Left renal cortex interstitium (tissue), 4 donors: ENCODE results near the gene VPS26C. TPM values are rescaled to one million over a fixed set of nuclear protein-coding genes. Genes with fewer than 3 reads are reported as not detected.

Source experiments
- polyA plus RNA-seq, 4 donors: library from polyadenylated mRNA; unstranded; fragments of 120-200 nt; gene quantifications; one replicate each; pipeline ENCODE4 v1.2.1, GENCODE V29; 2013; ENCODE audit not compliant: insufficient read length in 4 of 4

The VPS26C gene
- polyA plus RNA-seq, 4 donors = 38.1 to 51.1 (median 40.7) TPM

Other genes with a start within 250 kb of the VPS26C start
- 10 to 100 TPM; 31.3 to 38.8 (median 33.4) TPM for gene PIGP, start 194.3 kb downstream of the VPS26C start, polyA plus RNA-seq
- 100 to 1,000 TPM; 157 to 179 (median 167) TPM for gene TTC3, start 194.1 kb downstream of the VPS26C start, polyA plus RNA-seq
- 10 to 100 TPM; 58.9 to 69.4 (median 66.1) TPM for gene DYRK1A, start 99.4 kb upstream of the VPS26C start, polyA plus RNA-seq